T-helper 1 cell treated with Interleukin-12 subunit alpha and Interleukin-12 subunit beta and Interleukin-4 antibody, amounts not matched to agents 30 ng/mL and 1 ng/mL, for 36 hours (primary cell): ENCODE results near the gene AMTN. TPM values are rescaled to one million over a fixed set of nuclear protein-coding genes. Genes with fewer than 3 reads are reported as not detected.

Experiments
- intact Hi-C: fragments of 100-400 bp; cut with micrococcal nuclease; formaldehyde crosslinking; loops from one replicate; pipeline ENCODE4 v1.15.1; 2024
- total RNA-seq: library from RNA; stranded (reverse); gene quantifications from 2 replicates; pipeline ENCODE4 v1.2.3, GENCODE V29; 2022

AMTN gene
- total RNA-seq, 1 donor from 2014 or later: not detected

DNA sequence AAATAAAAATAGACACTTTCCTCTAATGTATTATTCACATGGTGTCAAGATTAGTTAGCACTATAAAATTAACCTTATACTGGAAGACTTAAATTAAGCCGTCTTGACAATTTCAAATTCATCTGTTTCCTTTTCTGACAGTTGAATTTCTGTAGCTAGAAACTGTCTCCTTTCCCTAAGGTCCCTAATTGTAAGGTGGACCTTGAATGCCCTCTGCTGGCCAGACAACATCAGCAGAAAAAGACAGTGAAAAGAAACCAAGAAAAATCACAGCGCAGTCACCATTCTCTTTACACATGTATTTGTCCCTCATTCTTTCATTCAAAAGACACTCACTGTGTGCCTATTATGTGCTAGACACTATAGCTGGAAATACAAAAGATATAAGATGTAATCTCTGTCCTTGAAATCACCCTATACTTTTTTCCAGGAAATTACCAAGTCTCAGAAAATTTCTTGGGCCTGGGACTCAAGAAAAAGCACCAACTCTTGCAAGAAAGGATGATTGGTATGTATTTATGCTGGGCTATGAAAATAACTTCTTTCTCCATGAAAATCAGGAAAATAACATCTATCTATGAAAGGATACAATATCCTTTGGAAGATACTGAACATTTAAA, 41.0 kb downstream of the AMTN start:
- intact Hi-C loops: loop anchor here (1.0 to 2.0 kb wide), 2 partner anchors 55 to 870 kb away; no protein-coding TSS in a partner anchor

DNA sequence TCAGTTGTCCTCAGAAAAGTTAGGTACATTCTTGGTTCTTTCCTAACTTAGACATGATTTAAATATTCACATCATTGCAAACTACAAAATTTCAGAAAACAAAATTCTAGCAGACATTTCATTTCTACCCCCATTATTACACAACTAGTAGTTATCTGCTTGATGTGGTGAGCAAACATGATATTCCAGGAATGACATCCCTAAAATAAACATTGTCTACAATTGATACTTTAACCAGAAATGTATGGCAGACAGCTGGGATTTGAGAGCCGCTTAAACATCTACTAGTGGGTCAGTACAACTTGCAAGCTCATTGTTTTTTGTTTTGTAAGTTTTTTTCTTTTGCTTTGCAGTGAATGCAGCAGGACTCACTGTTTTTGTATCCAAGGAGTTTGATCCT, 41.6 kb downstream of the AMTN start:
- intact Hi-C loops: loop anchor here (1.0 to 2.0 kb wide), 2 partner anchors 55 to 871 kb away; no protein-coding TSS in a partner anchor

DNA sequence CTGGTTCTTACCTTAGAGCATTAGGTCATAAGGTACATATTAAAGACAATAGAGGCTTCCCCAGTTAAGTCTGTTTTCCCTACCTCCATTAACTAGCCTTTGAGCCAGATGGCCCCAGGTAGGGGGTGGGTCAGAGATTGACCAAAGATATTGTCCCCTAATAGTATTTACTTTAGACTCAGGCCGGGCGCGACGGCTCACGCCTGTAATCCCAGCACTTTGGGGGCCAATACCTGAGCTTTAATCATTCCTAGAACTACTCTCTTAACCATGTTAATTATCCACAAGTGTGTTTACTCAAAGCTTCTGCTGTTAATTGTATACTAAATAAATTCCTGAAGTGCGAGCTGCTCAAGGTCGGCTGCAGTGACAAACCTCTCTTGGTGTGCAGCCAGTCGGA, 45.7 kb downstream of the AMTN start:
- intact Hi-C loops: no loop called here

DNA sequence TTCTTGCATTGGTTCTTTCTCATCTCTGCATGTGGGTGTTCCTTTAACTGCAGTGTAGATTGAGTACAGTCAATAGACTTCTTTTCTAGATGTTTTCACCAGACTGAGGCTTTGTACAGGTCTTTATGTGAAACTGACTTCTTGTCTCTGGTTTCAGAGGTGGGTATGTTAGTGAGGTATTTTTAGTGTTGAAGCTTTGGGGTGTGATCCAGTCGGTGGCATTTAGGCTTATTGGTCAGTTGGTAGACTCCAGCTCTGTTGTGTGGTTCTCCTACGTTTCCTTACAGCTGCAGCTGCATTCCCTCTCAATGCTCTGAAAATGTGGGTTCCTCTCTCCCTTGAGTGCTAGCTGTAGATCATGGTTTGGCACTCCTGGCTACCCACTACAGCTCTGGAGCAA, 52.4 kb downstream of the AMTN start:
- intact Hi-C loops: no loop called here

DNA sequence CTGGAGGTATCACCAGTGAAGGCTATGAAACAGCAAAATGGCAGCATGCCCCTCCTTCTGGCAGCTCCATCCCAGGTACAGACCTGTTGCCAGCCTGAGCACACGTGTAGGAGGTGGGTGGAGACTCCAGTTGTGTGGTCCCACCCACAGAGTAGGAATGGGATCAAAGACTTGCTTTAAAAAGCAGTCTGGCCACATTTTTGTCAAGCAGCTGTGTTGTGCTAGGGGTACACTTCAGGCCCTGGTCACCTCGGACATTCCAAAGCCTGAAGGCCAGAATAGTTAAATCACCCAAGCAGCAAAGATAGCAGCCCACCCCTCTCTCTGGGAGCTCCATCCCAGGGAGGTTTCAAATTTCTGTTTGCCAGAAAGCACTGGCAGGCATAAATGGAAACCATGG, 53.4 kb downstream of the AMTN start:
- intact Hi-C loops: no loop called here

DNA sequence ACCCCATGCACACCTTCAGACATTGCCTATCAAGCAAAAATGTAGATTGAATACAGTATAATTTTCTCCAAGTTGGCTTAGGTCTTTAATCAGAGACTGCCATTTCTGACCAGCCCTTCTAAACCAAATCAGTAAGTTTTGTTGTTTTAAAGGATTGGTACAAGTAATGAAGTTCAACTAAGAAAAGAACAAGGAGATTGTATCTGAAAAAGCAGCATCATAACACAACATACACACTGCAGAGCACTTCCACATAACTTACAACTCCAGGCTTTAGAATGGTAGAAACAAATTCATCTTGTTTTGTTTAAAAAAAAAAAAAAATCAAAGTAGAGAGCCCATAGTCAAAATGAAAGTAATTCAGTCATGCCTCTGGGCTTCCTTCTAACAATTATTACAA, 57.6 kb downstream of the AMTN start:
- intact Hi-C loops: no loop called here

DNA sequence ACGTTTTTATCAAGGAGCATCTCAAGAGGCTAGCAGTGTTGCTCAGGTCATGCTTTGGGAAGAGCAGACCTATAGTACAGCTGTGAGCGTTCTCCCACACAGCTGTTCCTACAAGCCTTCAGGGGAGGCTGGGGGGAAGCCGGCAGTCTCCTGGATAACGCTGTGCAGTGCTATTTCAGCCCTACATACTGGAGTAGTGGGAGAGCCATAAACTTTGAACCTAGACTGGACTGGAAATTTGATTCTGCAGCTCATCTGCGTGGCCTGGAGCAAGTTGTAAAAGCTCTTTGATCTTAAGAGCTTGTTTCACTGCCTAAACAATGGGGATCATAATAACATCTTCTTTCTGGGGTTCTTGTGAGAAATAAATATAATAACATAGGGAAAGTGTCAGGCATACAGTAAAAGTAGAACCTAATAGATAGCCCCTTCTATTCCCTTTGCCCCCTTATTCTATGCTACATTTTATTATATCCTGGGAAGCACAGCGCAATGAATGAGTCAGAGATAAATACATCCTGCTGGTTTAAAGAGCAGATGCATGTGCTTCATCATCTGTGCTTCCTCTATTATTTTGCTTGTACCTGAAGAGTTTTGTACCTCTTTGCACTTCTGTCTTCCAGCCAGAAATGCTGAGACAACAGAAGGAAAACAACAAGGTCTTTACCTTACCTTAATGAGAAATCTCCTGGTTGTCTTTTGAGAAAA, 59.0 kb downstream of the AMTN start:
- intact Hi-C loops: no loop called here

DNA sequence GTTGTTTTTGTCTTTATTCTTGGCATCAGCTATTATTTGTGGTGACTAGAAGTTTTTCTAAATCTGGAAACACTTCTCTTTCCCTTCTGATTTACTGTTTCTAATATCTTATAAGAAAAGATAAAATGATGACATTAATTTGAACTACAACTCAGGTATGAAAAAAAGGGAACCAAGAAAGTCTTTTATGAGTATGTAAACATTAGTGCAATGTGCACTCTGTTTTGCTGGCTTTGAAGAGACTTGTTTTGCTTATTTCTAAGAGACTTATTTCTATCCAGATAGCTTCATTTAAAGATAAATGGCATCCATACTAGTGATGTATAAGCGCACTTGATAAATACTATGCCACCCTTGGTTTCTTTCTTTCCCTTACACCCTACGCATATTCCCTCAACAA, 63.6 kb downstream of the AMTN start:
- intact Hi-C loops: no loop called here

Other genes starting within 250 kb of the AMTN start
- gene CABS1, start 183.6 kb upstream of the AMTN start, total RNA-seq: not detected in 2 replicates
- not detected in 2 replicates for gene SMR3A, start 157.8 kb upstream of the AMTN start, total RNA-seq
- gene SMR3B, start 135.4 kb upstream of the AMTN start, total RNA-seq: not detected in 2 replicates
- gene OPRPN, start 120.6 kb upstream of the AMTN start, total RNA-seq: not detected in 2 replicates
- gene MUC7, start 46.4 kb upstream of the AMTN start, total RNA-seq: not detected in 2 replicates
- gene AMBN, start 73.7 kb downstream of the AMTN start, total RNA-seq: not detected in 2 replicates
- gene ENAM, start 110.2 kb downstream of the AMTN start, total RNA-seq: not detected in 2 replicates
- gene JCHAIN, start 147.9 kb downstream of the AMTN start, total RNA-seq: not detected in 2 replicates
- 30.5 and 32.4 TPM in 2 replicates for gene UTP3, start 170.0 kb downstream of the AMTN start, total RNA-seq
- gene RUFY3, start 203.4 kb downstream of the AMTN start, total RNA-seq: 9.3 and 13.5 TPM in 2 replicates